GM12891 (cell line): Measurements from ENCODE around the gene ASB16.
A peak's percentile ranks its signal among the peaks of the same experiment; 100 is the strongest.

Source experiments
- POLR2A ChIP-seq: IDR thresholded peaks from 2 replicates; pipeline ENCODE4 v1.6.1; 2011; ENCODE audit warnings: low read depth, low read length, control low read depth
- POLR2AphosphoS5 ChIP-seq: IDR thresholded peaks from 2 replicates; pipeline ENCODE4 v1.6.1; 2011; ENCODE audit warnings: low read depth, low read length, control low read depth
- POU2F2 ChIP-seq: IDR thresholded peaks from 2 replicates; pipeline ENCODE4 v1.6.1; 2011; ENCODE audit warnings: low read depth, mild to moderate bottlenecking, control low read depth, low read length, moderate library complexity

DNA sequence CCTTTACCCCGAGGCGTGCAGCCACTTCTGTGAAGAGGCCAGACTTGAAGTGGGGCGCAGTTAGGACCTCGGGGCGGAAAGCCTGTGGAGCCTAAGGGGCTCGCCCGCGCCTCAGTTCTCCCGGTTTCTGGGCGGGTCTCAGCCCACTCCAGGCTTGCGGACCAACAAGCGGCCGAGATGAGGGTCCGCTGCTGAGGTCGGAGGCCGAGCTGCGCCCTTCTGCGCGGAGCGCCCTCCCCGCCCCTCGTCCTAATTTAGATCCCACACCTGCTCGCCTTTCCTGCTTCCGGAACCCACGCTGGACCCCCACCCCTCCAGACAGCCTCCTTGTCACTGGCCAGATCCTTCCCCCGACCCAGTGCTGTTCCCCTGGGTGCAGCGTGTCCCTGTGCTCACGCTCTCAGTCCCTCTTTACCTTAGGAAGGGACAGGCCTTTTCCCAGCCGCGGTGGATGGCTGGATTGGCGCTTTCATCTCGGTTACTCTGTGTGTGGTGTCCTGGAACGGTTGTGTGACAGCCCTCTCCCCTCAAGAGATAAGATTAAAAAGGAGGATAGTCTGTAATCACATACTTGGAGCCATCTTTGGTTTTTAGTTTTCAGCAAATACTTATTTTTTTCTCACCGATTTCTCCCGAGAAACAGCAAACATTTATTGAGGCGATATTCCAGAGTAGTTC, 30.1 kb downstream of the ASB16 start:
- TF ChIP-seq POLR2A (peak; percentile 71; the same call in 1 of the 2 replicates), POU2F2 (no peak), POLR2AphosphoS5 (peak; percentile 73)
